Muscle of back (tissue), 11 donors: ENCODE results near the gene ATXN1L. TPM values are rescaled to one million over a fixed set of nuclear protein-coding genes. Genes with fewer than 3 reads are reported as not detected.
"Not testable (repeated sequence)": the region's sequence is repeated elsewhere in the genome, so short reads cannot be mapped to it uniquely, and the experiment has no call there.

ENCODE experiments used
- DNase-seq, 3 donors: peaks; one replicate each; pipeline versions ENCODE4 v3.0.0 to v3.0.0-alpha.2; 2013
- polyA plus RNA-seq, 10 donors: library from polyadenylated mRNA; unstranded; fragments of 120-200 nt; gene quantifications; one replicate each; pipeline ENCODE4 v1.2.1, GENCODE V29; 2013; ENCODE audit not compliant: insufficient read length in 10 of 10

The ATXN1L gene
- polyA plus RNA-seq, 10 donors = 15.8 to 21.0 (median 18.4) TPM

- DNase-seq = no peak
Measured at GRCh38 chr16:71889147-71889546, 43.4 kb downstream of the ATXN1L start.

- no peak for DNase-seq
Measured at GRCh38 chr16:71893888-71894228, 48.1 kb downstream of the ATXN1L start.

- peak in 1 of 3 donors; percentile 35 for DNase-seq
Measured at GRCh38 chr16:71894229-71894920, 48.6 kb downstream of the ATXN1L start.

- peak; percentile 98 to 99 (median 98) for DNase-seq
Measured at GRCh38 chr16:71894921-71895678, 49.3 kb downstream of the ATXN1L start, which contains the start of gene IST1. TSS of gene IST1 (plus strand) at chr16:71895531. CDS start at chr16:71915641, 20,110 bp downstream.

- DNase-seq = no peak
Measured at GRCh38 chr16:71895679-71896365, 50.0 kb downstream of the ATXN1L start.

- no peak for DNase-seq
Measured at GRCh38 chr16:71896764-71897368, 51.1 kb downstream of the ATXN1L start.

GRCh38 chr16:71899171-71899570, 53.4 kb downstream of the ATXN1L start:
- DNase-seq = no peak

GRCh38 chr16:71902656-71903365, 57.0 kb downstream of the ATXN1L start:
- DNase-seq = no peak

GRCh38 chr16:71903608-71904007, 57.8 kb downstream of the ATXN1L start:
- DNase-seq = no peak

- no peak for DNase-seq
Measured at GRCh38 chr16:71904239-71904638, 58.5 kb downstream of the ATXN1L start.

GRCh38 chr16:71905765-71906164, 60.0 kb downstream of the ATXN1L start:
- DNase-seq = not testable (repeated sequence)

Other genes with a start within 250 kb of the ATXN1L start
- gene MARVELD3, start 219.8 kb upstream of the ATXN1L start, polyA plus RNA-seq = 1 to 10 TPM in 2 of 10 donors, under 1 TPM in 7, not detected in 1; 0.24 to 1.6 (median 0.40) TPM
- gene PHLPP2, start 121.3 kb upstream of the ATXN1L start, polyA plus RNA-seq = 1 to 10 TPM; 4.9 to 7.8 (median 6.3) TPM
- gene AP1G1, start 37.1 kb upstream of the ATXN1L start, polyA plus RNA-seq = 10 to 100 TPM; 32.9 to 54.3 (median 42.7) TPM
- 10 to 100 TPM in 2 of 10 donors, 1 to 10 TPM in 8; 7.5 to 11.0 (median 8.6) TPM for gene ZNF821, start 38.2 kb downstream of the ATXN1L start, polyA plus RNA-seq
- gene IST1, start 49.6 kb downstream of the ATXN1L start, polyA plus RNA-seq = 100 to 1,000 TPM; 116 to 209 (median 161) TPM
- gene PKD1L3, start 154.4 kb downstream of the ATXN1L start, polyA plus RNA-seq = under 1 TPM; 0.03 to 0.35 (median 0.07) TPM
- 10 to 100 TPM in 5 of 10 donors, 1 to 10 TPM in 5; 6.6 to 13.3 (median 9.9) TPM for gene DHODH, start 162.8 kb downstream of the ATXN1L start, polyA plus RNA-seq
- gene HP, start 208.5 kb downstream of the ATXN1L start, polyA plus RNA-seq = 1 to 10 TPM in 1 of 10 donors, under 1 TPM in 9; 0.35 to 1.9 (median 0.74) TPM
- under 1 TPM in 2 of 10 donors, not detected in 8; 0.37 to 0.50 TPM for gene HPR, start 217.2 kb downstream of the ATXN1L start, polyA plus RNA-seq
- gene TXNL4B, start 247.6 kb downstream of the ATXN1L start, polyA plus RNA-seq = 10 to 100 TPM in 6 of 10 donors, 1 to 10 TPM in 4; 8.8 to 14.4 (median 10.6) TPM
- gene DHX38, start 247.9 kb downstream of the ATXN1L start, polyA plus RNA-seq = 10 to 100 TPM; 39.1 to 57.1 (median 50.3) TPM